Measurements from ENCODE around the gene TECTA.

DNA sequence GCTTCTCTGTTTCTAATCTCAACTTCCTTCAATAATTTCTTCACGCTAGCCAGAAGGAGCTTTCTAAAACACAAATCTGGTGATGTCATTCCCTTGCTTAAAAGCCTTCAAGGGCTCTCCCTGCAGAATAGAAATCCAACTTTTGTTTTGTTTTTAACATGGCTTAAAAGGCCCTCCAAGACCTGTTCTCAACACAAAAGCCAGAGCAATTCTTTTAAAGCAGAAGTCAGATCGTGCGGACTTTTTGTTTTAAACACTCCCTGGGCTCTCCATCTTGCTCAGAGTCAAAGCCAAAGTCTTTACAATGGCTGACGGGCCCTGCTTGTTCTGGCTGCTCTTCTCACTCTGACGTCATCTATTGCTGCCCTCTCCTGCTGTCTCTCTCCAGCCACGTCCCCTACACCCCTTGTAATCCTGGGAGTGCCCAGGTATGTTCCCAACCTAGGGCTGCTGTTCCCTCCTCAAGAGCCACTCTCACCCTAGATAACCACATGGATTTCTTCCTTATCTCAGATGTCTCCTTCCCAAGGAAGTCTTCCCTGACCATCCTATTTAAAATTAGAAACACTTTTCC is 22.5 kb downstream of the TECTA start:
- TF ChIP-seq TCF7L2 (IDR thresholded peaks at IDR 0.05; ENCODE audit: low read depth, low read length) (no peak), SIN3A (IDR thresholded peaks at IDR 0.05; ENCODE audit: borderline replicate concordance, insufficient read depth, low read depth, low read length) (no peak), POLR2AphosphoS5 (IDR thresholded peaks at IDR 0.05; ENCODE audit: low read depth, low read length) (no peak)
- TF ChIP-seq, protein P1, sequence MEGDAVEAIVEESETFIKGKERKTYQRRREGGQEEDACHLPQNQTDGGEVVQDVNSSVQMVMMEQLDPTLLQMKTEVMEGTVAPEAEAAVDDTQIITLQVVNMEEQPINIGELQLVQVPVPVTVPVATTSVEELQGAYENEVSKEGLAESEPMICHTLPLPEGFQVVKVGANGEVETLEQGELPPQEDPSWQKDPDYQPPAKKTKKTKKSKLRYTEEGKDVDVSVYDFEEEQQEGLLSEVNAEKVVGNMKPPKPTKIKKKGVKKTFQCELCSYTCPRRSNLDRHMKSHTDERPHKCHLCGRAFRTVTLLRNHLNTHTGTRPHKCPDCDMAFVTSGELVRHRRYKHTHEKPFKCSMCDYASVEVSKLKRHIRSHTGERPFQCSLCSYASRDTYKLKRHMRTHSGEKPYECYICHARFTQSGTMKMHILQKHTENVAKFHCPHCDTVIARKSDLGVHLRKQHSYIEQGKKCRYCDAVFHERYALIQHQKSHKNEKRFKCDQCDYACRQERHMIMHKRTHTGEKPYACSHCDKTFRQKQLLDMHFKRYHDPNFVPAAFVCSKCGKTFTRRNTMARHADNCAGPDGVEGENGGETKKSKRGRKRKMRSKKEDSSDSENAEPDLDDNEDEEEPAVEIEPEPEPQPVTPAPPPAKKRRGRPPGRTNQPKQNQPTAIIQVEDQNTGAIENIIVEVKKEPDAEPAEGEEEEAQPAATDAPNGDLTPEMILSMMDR (IDR thresholded peaks at IDR 0.05) = no peak
- TF ChIP-seq, protein P2, sequence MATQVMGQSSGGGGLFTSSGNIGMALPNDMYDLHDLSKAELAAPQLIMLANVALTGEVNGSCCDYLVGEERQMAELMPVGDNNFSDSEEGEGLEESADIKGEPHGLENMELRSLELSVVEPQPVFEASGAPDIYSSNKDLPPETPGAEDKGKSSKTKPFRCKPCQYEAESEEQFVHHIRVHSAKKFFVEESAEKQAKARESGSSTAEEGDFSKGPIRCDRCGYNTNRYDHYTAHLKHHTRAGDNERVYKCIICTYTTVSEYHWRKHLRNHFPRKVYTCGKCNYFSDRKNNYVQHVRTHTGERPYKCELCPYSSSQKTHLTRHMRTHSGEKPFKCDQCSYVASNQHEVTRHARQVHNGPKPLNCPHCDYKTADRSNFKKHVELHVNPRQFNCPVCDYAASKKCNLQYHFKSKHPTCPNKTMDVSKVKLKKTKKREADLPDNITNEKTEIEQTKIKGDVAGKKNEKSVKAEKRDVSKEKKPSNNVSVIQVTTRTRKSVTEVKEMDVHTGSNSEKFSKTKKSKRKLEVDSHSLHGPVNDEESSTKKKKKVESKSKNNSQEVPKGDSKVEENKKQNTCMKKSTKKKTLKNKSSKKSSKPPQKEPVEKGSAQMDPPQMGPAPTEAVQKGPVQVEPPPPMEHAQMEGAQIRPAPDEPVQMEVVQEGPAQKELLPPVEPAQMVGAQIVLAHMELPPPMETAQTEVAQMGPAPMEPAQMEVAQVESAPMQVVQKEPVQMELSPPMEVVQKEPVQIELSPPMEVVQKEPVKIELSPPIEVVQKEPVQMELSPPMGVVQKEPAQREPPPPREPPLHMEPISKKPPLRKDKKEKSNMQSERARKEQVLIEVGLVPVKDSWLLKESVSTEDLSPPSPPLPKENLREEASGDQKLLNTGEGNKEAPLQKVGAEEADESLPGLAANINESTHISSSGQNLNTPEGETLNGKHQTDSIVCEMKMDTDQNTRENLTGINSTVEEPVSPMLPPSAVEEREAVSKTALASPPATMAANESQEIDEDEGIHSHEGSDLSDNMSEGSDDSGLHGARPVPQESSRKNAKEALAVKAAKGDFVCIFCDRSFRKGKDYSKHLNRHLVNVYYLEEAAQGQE (IDR thresholded peaks at IDR 0.05; ENCODE audit: insufficient read depth in 1 of 2, low read depth in 2 of 2, low read length in 1 of 2) = no peak
